Measurements from ENCODE around the gene MANSC1. TPM values are rescaled to one million over a fixed set of nuclear protein-coding genes. Genes with fewer than 3 reads are reported as not detected.

Gene MANSC1
- total RNA-seq, 1 donor from 2014 or later = 5.0 TPM

Other genes starting within 250 kb of the MANSC1 start
- 30.7 and 55.0 TPM in 2 replicates for gene LRP6, start 83.2 kb downstream of the MANSC1 start, total RNA-seq
- gene BORCS5, start 6.8 kb upstream of the MANSC1 start, total RNA-seq = 2.2 and 4.0 TPM in 2 replicates
- gene DUSP16, start 212.6 kb upstream of the MANSC1 start, total RNA-seq = 5.2 and 5.8 TPM in 2 replicates